ENCODE data around the gene STARD8.
"Not testable (repeated sequence)": the region's sequence is repeated elsewhere in the genome, so short reads cannot be mapped to it uniquely, and the experiment has no call there.

Gene STARD8

DNA sequence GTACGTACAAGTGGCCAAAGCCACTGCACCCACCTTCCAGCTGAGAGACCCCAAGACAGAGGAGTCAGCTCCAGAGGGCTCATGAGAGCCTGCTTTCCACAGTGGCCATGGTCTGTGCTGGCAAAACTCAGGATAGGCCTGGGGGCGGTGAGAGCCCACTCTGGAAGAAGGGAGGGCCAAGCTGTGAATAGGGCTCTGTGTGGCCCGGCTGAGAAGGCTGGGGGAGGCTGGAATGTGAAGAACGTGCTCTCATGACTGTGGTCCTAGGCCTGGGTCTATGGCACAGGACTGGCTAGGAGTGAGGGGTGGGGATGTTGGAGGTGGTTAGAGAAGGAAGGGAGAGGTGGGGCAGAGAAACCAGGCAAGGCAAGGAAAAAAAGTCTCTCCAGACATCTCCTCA, 13.3 kb downstream of the STARD8 start:
- no peak for DNase-seq

DNA sequence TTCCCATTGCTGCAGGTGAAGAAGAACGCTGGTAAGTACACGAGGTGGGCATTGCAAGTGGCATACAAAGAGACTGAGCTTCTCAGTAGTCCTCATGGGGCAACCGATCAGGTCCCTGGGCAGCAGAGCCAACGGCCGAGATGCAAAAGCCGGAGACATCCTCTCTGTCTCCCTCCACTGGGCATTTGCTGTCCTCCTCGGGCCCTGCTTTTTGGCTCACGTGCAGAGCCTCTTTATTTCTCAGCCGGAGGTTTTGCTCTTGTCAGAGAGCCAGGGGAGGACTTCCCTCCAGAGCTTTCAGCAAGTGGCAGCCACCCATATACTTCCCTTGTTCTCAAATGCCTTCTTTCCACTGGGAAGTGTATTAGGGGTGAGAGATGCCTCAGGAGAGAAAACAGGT, 18.0 kb downstream of the STARD8 start:
- DNase-seq, result no peak

DNA sequence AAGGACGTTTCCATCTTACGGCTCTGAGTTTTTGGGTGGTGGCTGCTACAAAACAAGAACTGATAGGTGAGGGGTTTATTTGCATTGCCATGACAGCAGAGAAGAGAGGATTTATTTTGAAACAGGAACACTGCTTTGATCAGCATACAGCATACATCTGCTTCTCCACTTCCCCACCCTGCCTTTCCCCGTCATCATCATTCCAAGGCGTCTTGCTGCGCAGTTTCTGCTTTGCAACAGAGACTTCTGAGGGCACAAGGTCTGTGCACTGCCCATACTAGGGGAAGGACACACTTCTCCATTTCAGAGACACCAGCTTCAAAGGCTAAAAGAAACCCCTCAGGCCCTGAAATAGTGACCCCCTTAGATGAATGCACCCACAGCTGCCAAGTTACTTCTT, 19.1 kb downstream of the STARD8 start:
- no peak for DNase-seq

DNA sequence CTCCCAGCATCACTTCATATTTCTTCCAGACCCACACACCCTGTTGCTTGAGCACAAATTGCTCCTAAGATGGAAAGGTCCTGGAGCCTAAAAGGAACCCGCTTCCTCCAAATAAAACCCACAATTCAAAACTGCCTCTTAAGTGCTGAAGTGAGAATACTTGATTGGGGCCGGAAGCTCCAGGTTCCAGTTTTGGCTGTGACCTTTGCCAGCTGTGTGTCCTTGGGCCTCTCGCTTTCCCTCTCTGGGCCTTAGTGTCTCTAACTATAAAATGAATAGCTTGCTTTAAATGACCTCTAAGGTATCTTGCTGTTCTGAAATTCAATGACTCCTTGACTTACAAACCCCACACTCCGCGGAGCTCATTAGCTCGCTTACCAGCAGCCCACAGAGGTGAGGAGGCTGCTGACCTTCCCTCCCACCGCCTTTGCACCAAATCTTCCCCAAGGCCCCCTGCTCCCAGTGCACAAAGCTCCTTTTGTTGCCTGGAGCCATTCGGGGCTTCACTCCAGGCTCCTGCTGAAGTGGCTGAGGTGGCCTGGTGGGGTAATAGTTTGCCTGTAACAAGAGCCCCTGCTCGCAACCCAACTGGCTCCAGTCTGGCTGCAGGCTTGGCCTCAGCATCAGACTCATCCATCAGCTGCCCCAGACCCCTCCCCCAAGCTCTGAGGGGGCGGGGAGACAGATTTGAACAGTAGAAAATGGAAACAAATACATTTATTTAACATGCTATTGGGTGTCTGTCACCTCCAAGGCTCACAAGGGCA, 21.8 kb downstream of the STARD8 start:
- no peak for DNase-seq

DNA sequence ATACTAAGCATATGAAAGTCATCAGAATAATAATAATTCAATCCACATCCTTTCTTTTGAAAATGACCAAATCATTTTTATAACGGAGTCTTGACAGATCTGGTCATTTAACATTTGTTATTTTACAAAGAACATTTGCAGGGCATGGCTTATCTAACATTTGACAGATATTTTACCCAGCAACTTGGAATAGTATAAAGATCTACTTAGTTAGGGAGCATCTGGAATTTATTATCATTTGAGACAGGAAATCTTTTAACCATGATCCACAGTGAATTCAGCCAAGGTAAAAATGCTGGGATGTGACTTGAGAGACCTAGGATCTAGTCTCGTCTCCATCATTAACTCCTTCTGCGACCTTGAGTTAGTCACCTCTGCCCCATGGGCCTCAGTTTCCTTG, 22.4 kb downstream of the STARD8 start:
- DNase-seq, result no peak

DNA sequence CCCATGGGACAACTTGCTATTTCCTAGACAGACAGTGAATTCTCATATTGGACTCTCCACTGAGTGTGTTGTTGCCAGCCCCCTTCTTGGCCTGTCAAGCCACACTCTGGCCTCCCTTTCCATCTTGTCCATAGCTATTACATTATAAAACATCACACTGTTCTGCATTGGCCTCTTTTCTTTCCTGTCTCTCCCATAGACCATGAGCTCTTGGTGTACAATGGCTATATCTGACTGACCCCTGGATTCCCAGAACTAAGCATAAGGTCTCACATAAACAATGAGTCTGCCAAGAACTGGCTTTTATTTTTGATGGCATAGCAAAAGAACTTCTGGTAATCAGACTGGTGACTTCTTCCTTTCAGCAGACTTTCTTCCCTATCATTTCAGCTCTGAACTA, 23.8 kb downstream of the STARD8 start:
- no peak for DNase-seq

DNA sequence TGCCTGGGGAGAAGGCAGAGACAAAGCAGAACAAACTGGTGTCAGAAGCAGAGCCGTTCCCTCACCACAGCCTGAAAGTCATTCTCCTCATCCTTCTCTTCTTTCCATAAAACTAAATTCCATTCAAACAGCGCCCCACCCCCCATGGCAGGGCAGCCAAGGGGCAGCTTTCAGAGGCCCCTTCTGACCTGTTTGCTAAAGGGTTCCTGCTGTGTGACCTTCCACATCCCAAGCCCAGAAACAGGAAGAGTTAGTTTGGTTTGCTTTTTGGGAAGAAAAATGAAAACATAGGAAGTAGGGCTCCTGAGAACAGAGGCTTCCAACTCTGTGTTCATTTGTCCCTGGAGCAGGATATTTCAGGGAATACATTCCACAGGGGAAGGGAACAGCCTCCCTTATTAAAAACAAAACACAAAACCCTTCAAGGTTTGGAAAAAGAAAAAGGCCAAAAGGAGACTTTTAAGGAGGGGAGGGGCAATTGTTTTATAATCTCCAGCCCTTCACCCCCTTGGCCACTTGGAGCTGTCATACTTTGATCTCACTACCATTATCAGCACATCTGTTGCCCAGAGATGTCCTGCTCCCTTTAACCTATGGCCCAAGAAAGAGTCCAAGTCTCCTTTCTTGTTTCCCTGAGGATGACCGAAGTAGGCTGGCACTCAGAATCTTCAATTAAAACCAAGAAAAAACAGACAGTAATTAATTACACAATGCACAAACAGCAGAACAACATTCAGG, 25.3 kb downstream of the STARD8 start:
- no peak for DNase-seq

GRCh38 chrX:68675571-68675970, 28.1 kb downstream of the STARD8 start:
- no peak for DNase-seq

DNA sequence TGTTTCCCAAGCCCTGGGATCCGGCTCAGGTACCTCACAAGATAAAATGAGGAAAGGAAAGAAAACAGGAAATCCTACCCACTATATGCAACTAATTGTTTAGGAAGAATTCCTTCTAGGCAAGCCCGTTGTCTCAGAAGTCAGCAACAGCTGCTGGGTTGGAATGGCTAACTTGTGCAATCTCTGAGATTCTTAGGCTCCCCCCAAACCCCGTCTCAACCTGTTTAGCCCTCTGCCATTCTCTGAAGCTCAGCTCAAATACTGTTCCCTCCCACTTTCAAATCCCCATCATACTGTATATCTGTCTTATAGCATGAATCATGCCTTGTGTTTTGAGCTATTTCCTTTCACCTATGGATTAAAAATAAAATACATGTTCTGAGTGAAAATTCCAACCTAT, 28.9 kb downstream of the STARD8 start:
- no peak for DNase-seq

DNA sequence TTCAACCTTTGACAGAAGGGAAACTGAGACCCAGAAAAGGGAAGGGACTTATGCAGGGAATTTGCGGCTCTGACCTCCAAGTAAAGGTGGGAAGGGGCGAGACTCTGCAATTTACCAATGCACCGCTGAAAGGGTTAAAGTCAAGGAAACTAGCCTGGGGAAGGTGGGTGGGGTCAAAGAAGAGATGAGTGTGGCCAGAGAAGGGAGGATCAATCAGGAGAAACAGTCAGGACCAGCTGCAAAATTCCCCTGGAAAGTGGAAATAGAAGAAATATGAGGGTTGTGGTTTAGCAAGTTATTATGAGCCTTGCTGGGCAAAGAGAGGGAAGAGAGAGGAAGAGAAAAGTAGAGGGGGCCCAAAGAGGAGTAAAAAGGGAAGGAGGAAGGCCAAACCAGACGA, 30.5 kb downstream of the STARD8 start:
- no peak for DNase-seq

DNA sequence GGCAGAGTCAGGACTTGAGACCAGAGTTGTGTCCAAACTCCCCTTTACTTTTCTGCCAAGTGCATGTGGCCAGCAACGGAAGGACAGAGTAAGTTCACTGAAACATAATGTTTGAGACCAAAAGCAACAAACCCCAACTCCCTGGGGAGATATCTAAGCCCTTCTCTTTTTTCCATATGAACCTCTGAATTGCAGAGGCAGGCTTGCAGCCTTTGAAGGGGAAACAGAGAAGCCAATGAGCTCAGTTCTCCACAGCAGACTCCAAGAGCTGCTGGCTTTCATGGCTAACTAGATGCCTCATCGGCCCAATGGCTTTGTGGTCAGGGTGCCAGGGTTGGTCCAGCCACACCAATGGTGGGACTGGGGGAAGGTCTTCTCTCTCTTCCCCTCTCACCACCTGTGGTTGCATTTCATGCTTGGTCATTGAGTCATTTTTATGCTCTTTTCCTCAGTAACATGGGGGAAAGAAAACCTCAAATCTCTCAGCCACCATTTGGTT, 34.0 kb downstream of the STARD8 start:
- DNase-seq, result no peak

GRCh38 chrX:68682790-68683189, 35.3 kb downstream of the STARD8 start:
- no peak for DNase-seq

- no peak for DNase-seq
Measured at GRCh38 chrX:68683580-68683979, 36.1 kb downstream of the STARD8 start.

- DNase-seq, result no peak
Measured at GRCh38 chrX:68684291-68684918, 36.9 kb downstream of the STARD8 start.

DNA sequence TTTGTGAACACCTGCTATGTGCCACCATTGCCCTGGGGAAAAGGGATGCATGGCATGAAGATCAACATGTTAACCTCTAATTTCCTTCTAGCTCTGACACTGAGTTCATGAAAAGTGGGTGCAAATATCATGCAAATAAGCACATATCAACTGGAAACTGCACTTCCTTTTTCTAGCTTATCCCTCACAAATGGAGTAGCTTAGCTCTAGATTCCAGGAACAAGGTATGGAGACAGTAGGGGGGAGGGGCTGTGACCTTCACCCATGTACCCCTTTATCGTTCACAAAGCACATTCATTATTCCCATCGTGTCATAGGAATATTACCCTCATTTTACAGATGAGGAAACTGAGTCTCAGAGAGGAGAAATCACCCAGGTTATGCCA, 37.4 kb downstream of the STARD8 start:
- DNase-seq, result no peak

DNA sequence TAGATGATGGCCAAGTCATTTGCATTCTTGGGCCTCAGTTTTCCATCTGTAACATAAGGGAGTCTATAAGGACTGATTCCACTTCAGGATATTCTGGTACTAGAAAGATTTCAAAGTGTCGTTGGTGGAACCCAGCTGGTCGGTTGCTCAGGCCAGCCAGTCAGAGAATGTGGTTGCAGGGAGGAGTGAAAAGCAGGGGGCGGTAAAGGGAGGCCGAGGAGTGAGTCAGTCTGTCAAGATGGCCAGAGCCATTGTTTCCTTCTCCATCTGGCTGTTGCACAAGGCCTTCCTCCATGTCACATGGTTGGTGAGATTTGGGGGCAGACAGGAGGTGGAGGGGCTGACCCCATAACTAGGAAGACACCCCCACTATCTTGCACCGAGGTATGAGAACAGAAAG, 38.2 kb downstream of the STARD8 start:
- no peak for DNase-seq

GRCh38 chrX:68686097-68686977, 38.9 kb downstream of the STARD8 start:
- no peak for DNase-seq

DNA sequence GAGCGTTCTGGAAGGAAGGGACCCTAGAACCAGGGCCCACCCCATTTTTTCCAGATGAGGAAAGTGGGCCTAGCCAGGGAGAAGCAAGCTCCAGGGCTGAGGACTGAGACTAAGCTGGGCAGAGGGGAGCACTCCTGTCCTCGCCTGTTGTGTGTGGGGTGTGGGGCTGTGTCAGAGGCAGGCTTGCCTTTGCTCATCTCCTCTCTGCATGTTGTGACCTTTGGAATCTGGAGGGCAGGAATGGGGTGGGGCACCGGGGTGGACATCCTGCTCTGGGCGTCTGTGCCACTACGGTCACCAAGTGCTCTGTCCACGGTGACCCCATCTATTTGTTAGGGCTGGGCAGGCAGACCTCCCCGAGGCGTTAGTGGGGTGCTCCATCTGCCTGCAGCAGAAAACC, 41.5 kb downstream of the STARD8 start:
- DNase-seq, result not testable (repeated sequence)

GRCh38 chrX:68690936-68691501, 43.6 kb downstream of the STARD8 start:
- no peak for DNase-seq

DNA sequence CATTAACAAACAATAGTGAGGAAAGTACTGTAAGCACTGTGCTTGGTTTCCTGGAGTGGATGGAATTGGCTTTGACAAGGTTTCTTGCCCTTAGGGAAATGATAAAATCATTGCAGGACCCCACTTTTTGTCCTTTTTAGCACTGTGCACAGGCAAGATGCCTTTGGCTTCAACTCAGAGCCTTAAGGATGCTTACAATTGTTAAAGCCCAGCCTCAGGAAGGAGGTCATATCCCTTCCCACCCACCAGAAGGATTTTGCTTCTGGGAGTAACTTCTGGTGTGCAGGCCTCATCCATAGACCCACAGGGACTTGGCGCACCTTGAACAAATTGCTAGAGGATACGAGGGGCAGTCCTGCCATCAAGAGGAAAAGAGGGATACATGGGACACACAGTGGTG, 44.5 kb downstream of the STARD8 start:
- no peak for DNase-seq

- DNase-seq, result no peak
Measured at GRCh38 chrX:68692651-68693050, 45.2 kb downstream of the STARD8 start.
